Cardiac ventricle fibroblast (primary cell): ENCODE results near the gene C1GALT1C1. TPM values are rescaled to one million over a fixed set of nuclear protein-coding genes. Genes with fewer than 3 reads are reported as not detected.

Experiments
- total RNA-seq: library from RNA; depleted of rRNA; stranded (reverse); fragments of >200 nt; gene quantifications from 2 replicates; pipeline ENCODE4 v1.2.3, GENCODE V29; 2015

The C1GALT1C1 gene
- 24.4 and 30.2 TPM in 2 replicates for total RNA-seq

DNA sequence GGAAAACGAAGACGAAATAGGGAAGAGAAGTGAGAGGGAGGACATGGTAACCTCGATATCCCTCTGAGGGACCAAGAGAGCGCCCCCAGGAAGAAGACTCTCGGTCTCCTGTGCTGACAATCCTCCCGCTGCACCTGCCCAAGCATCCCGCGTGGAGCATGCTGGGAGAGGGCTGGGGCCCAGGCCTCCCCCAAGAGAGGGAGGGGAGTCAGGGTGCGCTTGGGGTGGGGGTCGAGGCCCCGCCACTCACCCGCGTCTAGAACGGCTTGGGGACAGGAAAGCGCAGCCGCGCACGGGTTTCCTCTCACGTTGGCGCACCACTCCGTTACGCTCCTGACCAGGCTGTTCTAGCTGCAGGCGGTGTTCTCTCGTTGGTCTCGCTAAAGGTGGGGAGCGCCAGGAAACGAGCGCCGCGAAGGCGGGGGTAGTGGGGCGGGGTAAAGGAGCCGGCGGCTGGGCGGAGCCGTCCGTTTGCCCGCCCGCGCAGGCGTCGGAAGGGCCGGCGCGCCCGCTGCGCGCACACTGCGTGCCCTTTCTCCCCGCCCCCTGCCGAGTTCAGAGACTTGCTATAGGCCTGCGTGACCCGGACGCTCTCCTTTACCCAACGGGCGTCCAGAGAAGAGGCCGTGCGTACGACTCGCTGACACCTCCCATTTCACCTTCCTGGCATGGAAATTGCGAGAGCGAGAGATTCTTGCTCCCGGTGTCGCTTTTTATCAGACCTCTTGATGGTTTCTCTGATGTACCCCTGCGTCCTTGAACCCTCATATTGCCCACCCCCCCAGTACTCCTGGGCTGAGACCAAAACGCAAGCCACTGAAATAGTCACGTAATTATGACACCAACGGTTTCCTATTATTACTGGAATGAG lies at the start of gene C1GALT1C1:
Gene C1GALT1C1, minus strand, starts transcription at position 388 of the 871 bp plus-strand sequence. CDS start 2,888 bp downstream, outside the sequence.

DNA sequence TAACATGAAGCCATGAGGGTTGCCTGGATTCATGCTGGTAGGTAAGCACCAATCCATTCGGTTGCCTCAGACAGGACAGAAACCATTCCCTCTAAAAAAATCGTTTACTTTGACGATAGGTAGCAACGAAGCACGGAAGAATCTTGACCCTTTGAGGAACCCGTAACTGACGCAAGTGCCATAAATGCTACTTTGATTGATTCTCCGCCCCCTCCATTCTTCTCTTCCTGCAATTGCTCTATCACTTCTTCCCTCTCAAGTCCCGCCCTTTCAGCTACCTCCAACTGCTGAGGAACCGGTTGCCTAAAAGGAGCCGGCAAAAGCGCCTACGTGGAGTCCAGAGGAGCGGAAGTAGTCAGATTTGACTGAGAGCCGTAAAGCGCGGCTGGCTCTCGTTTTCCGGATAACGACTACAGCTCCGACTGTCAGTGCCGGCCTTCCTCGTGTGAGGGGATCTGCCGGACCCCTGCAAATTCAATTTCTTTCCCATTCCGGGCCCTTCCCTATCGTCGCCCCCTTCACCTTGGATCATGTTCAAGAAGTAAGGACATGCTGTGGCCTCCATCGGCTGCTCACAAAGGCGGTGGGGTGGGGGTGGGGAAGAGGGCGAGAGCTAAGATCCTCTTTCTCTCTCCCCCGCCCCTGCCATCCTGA lies 26.0 kb downstream of the C1GALT1C1 start, which contains the start of gene MCTS1:
Gene MCTS1, plus strand, starts transcription at position 395 of the 654 bp plus-strand sequence. Its CDS starts 136 bp downstream, at position 531.

Other genes with a start within 250 kb of the C1GALT1C1 start
- 170 and 177 TPM in 2 replicates for gene LAMP2, start 160.8 kb downstream of the C1GALT1C1 start, total RNA-seq
- gene CUL4B, start 69.1 kb downstream of the C1GALT1C1 start, total RNA-seq, result 89.6 and 95.0 TPM in 2 replicates
- 40.4 and 41.1 TPM in 2 replicates for gene MCTS1, start 26.0 kb downstream of the C1GALT1C1 start, total RNA-seq
- gene CT47B1, start 245.8 kb upstream of the C1GALT1C1 start, total RNA-seq, result not detected in 2 replicates